SK-N-SH (cell line): ENCODE measurements around the gene LVRN. TPM values are rescaled to one million over a fixed set of nuclear protein-coding genes. Genes with fewer than 3 reads are reported as not detected.

ENCODE experiments used
- CTCF ChIA-PET: fragments of 300-600, 350-600 bp; formaldehyde crosslinking; extraction: SDS; loops from one replicate; lab custom pipeline; 2021; lab: Yijun Ruan, JAX
- POLR2A ChIA-PET: fragments of 350-600 bp; sonication (Branson Sonifier 250); formaldehyde crosslinking; extraction: SDS; loops from one replicate; lab custom pipeline; 2020; ENCODE audit warnings: antibody characterized with exemption, inconsistent platforms; lab: Yijun Ruan, JAX
- DNase-seq: peaks from one replicate; pipeline ENCODE4 v3.0.0; 2012
- H2AFZ ChIP-seq: fragments of 200-600 bp; sonication (generic); 2 replicates; pipeline ENCODE4 v1.8.1; 2016; ENCODE audit warnings: antibody characterized with exemption, mild to moderate bottlenecking, low read depth
- H3F3A ChIP-seq: fragments of 200-600 bp; sonication (generic); replicated peaks from 2 replicates; pipeline ENCODE3; 2016; ENCODE audit warnings: antibody characterized with exemption, mild to moderate bottlenecking; ENCODE audit not compliant: insufficient read depth
- H3K27ac ChIP-seq, 2 experiments: fragments of 200-500 bp in 1 of 2; fragments of 200-600 bp in 1 of 2; sonication (Bioruptor generic) in 1 of 2; sonication (generic), shearing (Covaris generic) in 1 of 2; 2 replicates each; pipeline versions ENCODE4 v1.5.1 to v1.6.1; 2014 to 2016; ENCODE audit warnings: low read depth in 2 of 2, inconsistent platforms in 1 of 2, low read length in 1 of 2, mild to moderate bottlenecking in 1 of 2, mixed read lengths in 1 of 2
- H3K27me3 ChIP-seq: fragments of 200-600 bp; sonication (generic), shearing (Covaris generic); 2 replicates; pipeline ENCODE4 v1.6.1; 2016; ENCODE audit warnings: mixed run types; ENCODE audit not compliant: insufficient read depth
- H3K36me3 ChIP-seq, 2 experiments: fragments of 200-500 bp in 1 of 2; fragments of 200-600 bp in 1 of 2; sonication (Bioruptor generic) in 1 of 2; sonication (generic) in 1 of 2; replicated peaks in 1 of 2; 2 replicates each; pipeline versions ENCODE3 to v1.5.1; 2014 to 2016; ENCODE audit warnings: low read length in 1 of 2, mild to moderate bottlenecking in 1 of 2; ENCODE audit not compliant: insufficient read depth in 2 of 2, control insufficient read depth in 1 of 2
- H3K4me1 ChIP-seq, 2 experiments: fragments of 200-500 bp in 1 of 2; fragments of 200-600 bp in 1 of 2; sonication (Bioruptor generic) in 1 of 2; sonication (generic), shearing (Covaris generic) in 1 of 2; 2 replicates each; pipeline versions ENCODE4 v1.5.1 to v1.6.1; 2014 to 2016; ENCODE audit warnings: low read depth in 1 of 2, low read length in 1 of 2, mixed run types in 1 of 2; ENCODE audit not compliant: insufficient read depth in 2 of 2, control insufficient read depth in 1 of 2
- H3K4me2 ChIP-seq: fragments of 200-600 bp; sonication (generic), shearing (Covaris generic); 2 replicates; pipeline ENCODE4 v1.6.1; 2017; ENCODE audit warnings: mixed run types
- H3K4me3 ChIP-seq, 2 experiments: fragments of 200-500 bp in 1 of 2; fragments of 200-600 bp in 1 of 2; sonication (Bioruptor generic) in 1 of 2; sonication (generic), shearing (Covaris generic) in 1 of 2; 2 replicates each; pipeline versions ENCODE4 v1.5.1 to v1.8.1; 2014 to 2016; ENCODE audit warnings: low read depth in 2 of 2, inconsistent platforms in 1 of 2, low read length in 1 of 2, mild to moderate bottlenecking in 1 of 2, mixed read lengths in 1 of 2, moderate library complexity in 1 of 2
- H3K79me2 ChIP-seq: fragments of 200-600 bp; sonication (generic); 2 replicates; pipeline ENCODE4 v1.8.1; 2017; ENCODE audit warnings: mild to moderate bottlenecking; ENCODE audit not compliant: insufficient read depth
- H3K9ac ChIP-seq: fragments of 200-600 bp; sonication (generic); 2 replicates; pipeline ENCODE4 v1.6.1; 2017; ENCODE audit warnings: mixed run types
- H3K9me2 ChIP-seq: fragments of 200-600 bp; sonication (generic); 2 replicates; pipeline ENCODE4 v1.6.1; 2017; ENCODE audit warnings: mixed run types
- H3K9me3 ChIP-seq: fragments of 200-600 bp; sonication (generic); 2 replicates; pipeline ENCODE4 v1.6.1; 2017; ENCODE audit warnings: mixed run types, mild to moderate bottlenecking, moderate library complexity
- H4K20me1 ChIP-seq: fragments of 200-600 bp; sonication (generic); 2 replicates; pipeline ENCODE4 v1.6.1; 2017; ENCODE audit warnings: mild to moderate bottlenecking, mixed run types; ENCODE audit not compliant: insufficient read depth
- CTCF ChIP-seq: fragments of 200-600 bp; sonication (generic); IDR thresholded peaks from 2 replicates; pipeline ENCODE4 v1.6.1; 2017; ENCODE audit warnings: antibody characterized with exemption, mild to moderate bottlenecking, moderate library complexity
- ELF1 ChIP-seq: IDR thresholded peaks from 2 replicates; pipeline ENCODE4 v1.4.0; 2012
- FOSL2 ChIP-seq: IDR thresholded peaks from 2 replicates; pipeline ENCODE4 v1.4.0; 2012; ENCODE audit warnings: low read depth, mild to moderate bottlenecking, moderate library complexity, borderline replicate concordance
- FOXJ3 ChIP-seq: sonication (generic); formaldehyde crosslinking; IDR thresholded peaks from 2 replicates; pipeline ENCODE4 v1.5.1; 2020; ENCODE audit warnings: mild to moderate bottlenecking, missing genetic modification reagents
- GABPA ChIP-seq: IDR thresholded peaks from 2 replicates; pipeline ENCODE4 v1.4.0; 2012; ENCODE audit warnings: low read depth, mild to moderate bottlenecking
- MEF2A ChIP-seq: IDR thresholded peaks from 2 replicates; pipeline ENCODE4 v1.4.0; 2012; ENCODE audit warnings: low read depth, borderline replicate concordance
- NFIC ChIP-seq: IDR thresholded peaks from 2 replicates; pipeline ENCODE4 v1.4.0; 2012; ENCODE audit warnings: borderline replicate concordance
- POLR2AphosphoS5 ChIP-seq: IDR thresholded peaks from 2 replicates; pipeline ENCODE4 v1.6.1; 2012; ENCODE audit warnings: low read depth, low read length
- RAD21 ChIP-seq: IDR thresholded peaks from 2 replicates; pipeline ENCODE4 v1.6.1; 2012; ENCODE audit warnings: mild to moderate bottlenecking, low read length
- RCOR1 ChIP-seq: fragments of 150-350 bp; IDR thresholded peaks from 2 replicates; pipeline ENCODE4 v1.6.1; 2017; ENCODE audit warnings: antibody characterized with exemption, low read length
- RFX5 ChIP-seq: IDR thresholded peaks from 2 replicates; pipeline ENCODE4 v1.6.1; 2012; ENCODE audit warnings: mild to moderate bottlenecking, improper control_type of control experiment, low read length
- RXRA ChIP-seq: IDR thresholded peaks from 2 replicates; pipeline ENCODE4 v1.4.0; 2012; ENCODE audit warnings: low read depth, mild to moderate bottlenecking, borderline replicate concordance
- SMC3 ChIP-seq: IDR thresholded peaks from 2 replicates; pipeline ENCODE4 v1.6.1; 2012; ENCODE audit warnings: low read depth, low read length, improper control_type of control experiment
- TAF1 ChIP-seq: IDR thresholded peaks from 2 replicates; pipeline ENCODE4 v1.6.1; 2012; ENCODE audit warnings: low read depth, mild to moderate bottlenecking, low read length, moderate library complexity, borderline replicate concordance
- ZBTB33 ChIP-seq: IDR thresholded peaks from 2 replicates; pipeline ENCODE4 v1.4.0; 2012; ENCODE audit warnings: low read depth, borderline replicate concordance
- WGBS: methylation state at CpG from one replicate; pipeline ENCODE4 v1.1.6; 2017; ENCODE audit warnings: low lambda C conversion rate; 5-methylcytosine and 5-hydroxymethylcytosine counted together
- polyA plus RNA-seq, 3 experiments: library from polyadenylated mRNA; depleted of rRNA; stranded (reverse); fragments of >200 nt; gene quantifications; 2 replicates each; pipeline ENCODE4 v1.2.3, GENCODE V29; 2012
- TF ChIP-seq, protein P1 (sequence below): IDR thresholded peaks from 2 replicates; pipeline ENCODE4 v1.6.1; 2012; ENCODE audit warnings: mild to moderate bottlenecking, low read depth, low read length, moderate library complexity
- TF ChIP-seq, protein P2 (sequence below): fragments of 150-350 bp; IDR thresholded peaks from 2 replicates; pipeline ENCODE4 v1.6.1; 2017; ENCODE audit warnings: antibody characterized with exemption, low read length, low read depth, borderline replicate concordance
- TF ChIP-seq, protein P3 (sequence below): IDR thresholded peaks from 2 replicates; pipeline ENCODE4; 2012

Gene LVRN
- polyA plus RNA-seq, 1 of the 3 experiments (the other 2 are of a cell fraction) = 0.10 TPM

- H3F3A ChIP-seq = no peaks in the 10 kb centered on the region
- DNase-seq = peak; percentile 3
- 50% methylated on average over 9 of the region's 9 CpGs for WGBS
- POLR2A ChIA-PET = no interaction called here
- no peak within 1 kb of the TSS for H3K9ac ChIP-seq
- CTCF ChIA-PET = interaction anchor here (0.6 to 1.5 kb wide), 4 partner anchors 35 to 397 kb away, joined by 3 to 5 read pairs (median 4); no protein-coding TSS in a partner anchor
- no peak within 1 kb of the TSS for H3K27ac ChIP-seq
- no peak within 1 kb of the TSS for H3K4me3 ChIP-seq
- H3K9me3 ChIP-seq = no peaks in the 10 kb centered on the region
- H3K79me2 ChIP-seq = no peaks in the 10 kb centered on the region
- no peaks in the 10 kb centered on the region for H3K4me1 ChIP-seq
- 0 out of 2 replicates have a peak within 1 kb of the TSS, but pooled peaks have one; percentile 52 for H2AFZ ChIP-seq
- no peaks in the 10 kb centered on the region for H3K9me2 ChIP-seq
- H3K27me3 ChIP-seq = no peaks in the 10 kb centered on the region; the same call in 1 of the 2 replicates
- TF ChIP-seq ELF1 = no peak
- peak; percentile 29; the same call in 1 of the 2 replicates for TF ChIP-seq SMC3
- TF ChIP-seq FOSL2 = peak; percentile 67; the same call in 1 of the 2 replicates
- no peak for TF ChIP-seq RFX5
- TF ChIP-seq CTCF = peak; percentile 45
- peak; percentile 75; the same call in 1 of the 2 replicates for TF ChIP-seq RXRA
- no peak for TF ChIP-seq FOXJ3 (CRISPR knock-in tag)
- peak; percentile 65 for TF ChIP-seq RAD21
- H3K4me2 ChIP-seq = 0 out of 2 replicates have a peak within 1 kb of the TSS, but pooled peaks have one; percentile 20
- H4K20me1 ChIP-seq = no peaks in the 10 kb centered on the region
- no peaks in the 10 kb centered on the region for H3K36me3 ChIP-seq
Measured at GRCh38 chr5:116032094-116032517, 69.8 kb downstream of the LVRN start, which contains the start of gene ARL14EPL. Gene ARL14EPL (plus strand): TSS chr5:116032472. CDS start chr5:116051466, 18,994 bp downstream.

DNA sequence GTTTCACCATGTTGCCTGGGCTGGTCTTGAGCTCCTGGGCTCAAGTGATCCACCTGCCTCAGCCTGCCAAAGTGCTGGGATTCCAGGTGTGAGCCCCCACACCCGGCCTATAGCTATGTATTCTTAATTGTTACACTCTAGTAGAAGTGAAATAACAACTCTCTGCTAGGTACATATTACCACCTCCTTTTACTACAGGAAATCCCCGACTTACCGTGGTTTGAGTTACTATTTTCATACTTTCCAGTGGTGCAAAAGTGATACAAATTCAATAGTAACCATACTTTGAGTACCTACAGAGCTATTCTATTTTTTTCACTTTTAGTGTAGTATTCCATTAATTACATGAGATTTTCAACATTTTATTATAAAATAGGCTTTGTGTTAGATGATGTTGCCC, 70.7 kb downstream of the LVRN start:
- no peaks in the 10 kb centered on the region for H3K36me3 ChIP-seq
- H3K9ac ChIP-seq = no peak overlapping the region
- ChIA-PET POLR2A (no interaction called here), CTCF (no interaction called here)
- H3K27ac ChIP-seq = no peak overlapping the region
- H3K4me2 ChIP-seq = no peak overlapping the region
- no peak overlapping the region for H3K4me3 ChIP-seq
- H3K4me1 ChIP-seq = no peaks in the 10 kb centered on the region
- no peaks in the 10 kb centered on the region for H3F3A ChIP-seq
- H3K79me2 ChIP-seq = no peaks in the 10 kb centered on the region
- H3K9me2 ChIP-seq = no peaks in the 10 kb centered on the region
- DNase-seq = no peak
- no peaks in the 10 kb centered on the region for H3K9me3 ChIP-seq
- no peak overlapping the region for H2AFZ ChIP-seq
- 40% methylated on average over 3 of the region's 3 CpGs for WGBS
- no peaks in the 10 kb centered on the region for H4K20me1 ChIP-seq
- no peaks in the 10 kb centered on the region; the same call in 1 of the 2 replicates for H3K27me3 ChIP-seq
- TF ChIP-seq NFIC (no peak), ZBTB33 (no peak), GABPA (no peak), RCOR1 (no peak), POLR2AphosphoS5 (no peak), MEF2A (no peak), FOXJ3 (CRISPR knock-in tag) (no peak), TAF1 (no peak), FOSL2 (no peak), RXRA (no peak), RFX5 (no peak)
- TF ChIP-seq, protein P1, sequence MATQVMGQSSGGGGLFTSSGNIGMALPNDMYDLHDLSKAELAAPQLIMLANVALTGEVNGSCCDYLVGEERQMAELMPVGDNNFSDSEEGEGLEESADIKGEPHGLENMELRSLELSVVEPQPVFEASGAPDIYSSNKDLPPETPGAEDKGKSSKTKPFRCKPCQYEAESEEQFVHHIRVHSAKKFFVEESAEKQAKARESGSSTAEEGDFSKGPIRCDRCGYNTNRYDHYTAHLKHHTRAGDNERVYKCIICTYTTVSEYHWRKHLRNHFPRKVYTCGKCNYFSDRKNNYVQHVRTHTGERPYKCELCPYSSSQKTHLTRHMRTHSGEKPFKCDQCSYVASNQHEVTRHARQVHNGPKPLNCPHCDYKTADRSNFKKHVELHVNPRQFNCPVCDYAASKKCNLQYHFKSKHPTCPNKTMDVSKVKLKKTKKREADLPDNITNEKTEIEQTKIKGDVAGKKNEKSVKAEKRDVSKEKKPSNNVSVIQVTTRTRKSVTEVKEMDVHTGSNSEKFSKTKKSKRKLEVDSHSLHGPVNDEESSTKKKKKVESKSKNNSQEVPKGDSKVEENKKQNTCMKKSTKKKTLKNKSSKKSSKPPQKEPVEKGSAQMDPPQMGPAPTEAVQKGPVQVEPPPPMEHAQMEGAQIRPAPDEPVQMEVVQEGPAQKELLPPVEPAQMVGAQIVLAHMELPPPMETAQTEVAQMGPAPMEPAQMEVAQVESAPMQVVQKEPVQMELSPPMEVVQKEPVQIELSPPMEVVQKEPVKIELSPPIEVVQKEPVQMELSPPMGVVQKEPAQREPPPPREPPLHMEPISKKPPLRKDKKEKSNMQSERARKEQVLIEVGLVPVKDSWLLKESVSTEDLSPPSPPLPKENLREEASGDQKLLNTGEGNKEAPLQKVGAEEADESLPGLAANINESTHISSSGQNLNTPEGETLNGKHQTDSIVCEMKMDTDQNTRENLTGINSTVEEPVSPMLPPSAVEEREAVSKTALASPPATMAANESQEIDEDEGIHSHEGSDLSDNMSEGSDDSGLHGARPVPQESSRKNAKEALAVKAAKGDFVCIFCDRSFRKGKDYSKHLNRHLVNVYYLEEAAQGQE = no peak
- TF ChIP-seq, protein P2, sequence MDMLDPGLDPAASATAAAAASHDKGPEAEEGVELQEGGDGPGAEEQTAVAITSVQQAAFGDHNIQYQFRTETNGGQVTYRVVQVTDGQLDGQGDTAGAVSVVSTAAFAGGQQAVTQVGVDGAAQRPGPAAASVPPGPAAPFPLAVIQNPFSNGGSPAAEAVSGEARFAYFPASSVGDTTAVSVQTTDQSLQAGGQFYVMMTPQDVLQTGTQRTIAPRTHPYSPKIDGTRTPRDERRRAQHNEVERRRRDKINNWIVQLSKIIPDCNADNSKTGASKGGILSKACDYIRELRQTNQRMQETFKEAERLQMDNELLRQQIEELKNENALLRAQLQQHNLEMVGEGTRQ = no peak
- TF ChIP-seq, protein P3, sequence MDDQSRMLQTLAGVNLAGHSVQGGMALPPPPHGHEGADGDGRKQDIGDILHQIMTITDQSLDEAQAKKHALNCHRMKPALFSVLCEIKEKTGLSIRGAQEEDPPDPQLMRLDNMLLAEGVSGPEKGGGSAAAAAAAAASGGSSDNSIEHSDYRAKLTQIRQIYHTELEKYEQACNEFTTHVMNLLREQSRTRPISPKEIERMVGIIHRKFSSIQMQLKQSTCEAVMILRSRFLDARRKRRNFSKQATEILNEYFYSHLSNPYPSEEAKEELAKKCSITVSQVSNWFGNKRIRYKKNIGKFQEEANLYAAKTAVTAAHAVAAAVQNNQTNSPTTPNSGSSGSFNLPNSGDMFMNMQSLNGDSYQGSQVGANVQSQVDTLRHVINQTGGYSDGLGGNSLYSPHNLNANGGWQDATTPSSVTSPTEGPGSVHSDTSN = no peak
